HG02623 (cell line): ENCODE results near the gene JAM3.
A peak's percentile ranks its signal among the peaks of the same experiment; 100 is the strongest.

Source experiments
- ATAC-seq: cut with Tn5 transposase; IDR thresholded peaks from one replicate; pipeline ENCODE4 v1.9.1; 2021; ENCODE audit warnings: moderate library complexity; ENCODE audit not compliant: unreplicated experiment

JAM3 gene

GRCh38 chr11:134038897-134039470 is 29.9 kb upstream of the JAM3 start:
- no peak for ATAC-seq

- ATAC-seq = no peak
These were observed 29.0 kb upstream of the JAM3 start for GRCh38 chr11:134039726-134040385.

GRCh38 chr11:134040386-134041302 is 28.2 kb upstream of the JAM3 start:
- ATAC-seq = no peak

GRCh38 chr11:134041349-134041748 is 27.5 kb upstream of the JAM3 start:
- no peak for ATAC-seq

GRCh38 chr11:134041791-134042696 is 26.8 kb upstream of the JAM3 start:
- no peak for ATAC-seq

- ATAC-seq = no peak
These were observed 25.0 kb upstream of the JAM3 start for GRCh38 chr11:134043821-134044420.

GRCh38 chr11:134044514-134045284 is 24.2 kb upstream of the JAM3 start:
- no peak for ATAC-seq

- ATAC-seq = no peak
These were observed 22.9 kb upstream of the JAM3 start for GRCh38 chr11:134045799-134046635.

GRCh38 chr11:134046681-134047449 is 22.0 kb upstream of the JAM3 start:
- no peak for ATAC-seq

- ATAC-seq = no peak
These were observed 21.3 kb upstream of the JAM3 start for GRCh38 chr11:134047586-134047999.

GRCh38 chr11:134048028-134048427 is 20.8 kb upstream of the JAM3 start:
- no peak for ATAC-seq

- ATAC-seq = no peak
These were observed 19.6 kb upstream of the JAM3 start for GRCh38 chr11:134049303-134049702.

- peak; percentile 87 for ATAC-seq
These were observed 18.1 kb upstream of the JAM3 start for GRCh38 chr11:134050541-134051383.

GRCh38 chr11:134052395-134052987 is 16.4 kb upstream of the JAM3 start:
- ATAC-seq = no peak

- ATAC-seq = no peak
These were observed 15.6 kb upstream of the JAM3 start for GRCh38 chr11:134052988-134053945.

GRCh38 chr11:134055029-134055428 is 13.8 kb upstream of the JAM3 start:
- no peak for ATAC-seq
